Endothelial cell of umbilical vein (primary cell): ENCODE results near the gene RAPGEF3. TPM values are rescaled to one million over a fixed set of nuclear protein-coding genes. Genes with fewer than 3 reads are reported as not detected.

Experiments used
- BruUV-seq: library from RNA; stranded (reverse); fragments of 400-500 nt; replicated peaks from 2 replicates; lab custom pipeline; 2021; lab: Mats Ljungman, UMichigan
- CTCF ChIA-PET: fragments of 300-600, 350-600 bp; sonication (Branson Sonifier 250); formaldehyde crosslinking; loops from one replicate; lab custom pipeline; 2021; ENCODE audit warnings: antibody characterized with exemption, inconsistent platforms; lab: Charles Lee
- POLR2A ChIA-PET: fragments of 300-600, 350-600 bp; sonication (Branson Sonifier 250); formaldehyde crosslinking; loops from one replicate; lab custom pipeline; 2021; ENCODE audit warnings: antibody characterized with exemption, inconsistent platforms; lab: Charles Lee
- DNase-seq: peaks from one replicate; pipeline ENCODE4 v3.0.0-alpha.2; 2011; ENCODE audit warnings: low read depth, low spot score
- FAIRE-seq: peaks from 2 replicates; lab custom pipeline; 2011; peaks lifted over from hg19 to GRCh38; lab: Jason Lieb, UNC
- H2AFZ ChIP-seq: 2 replicates; pipeline ENCODE4 v1.6.0; 2012; ENCODE audit warnings: low read depth, low read length, control low read depth, inconsistent platforms
- H3K27ac ChIP-seq: 2 replicates; pipeline ENCODE4 v1.5.1; 2011; ENCODE audit warnings: low read depth, mild to moderate bottlenecking, control low read depth, low read length, moderate library complexity; ENCODE audit not compliant: insufficient read depth
- H3K27me3 ChIP-seq, 2 experiments: 2 replicates each; pipeline versions ENCODE4 v1.6.0 to v1.6.1; 2011; ENCODE audit warnings: low read length in 2 of 2, mixed read lengths in 1 of 2; ENCODE audit not compliant: control insufficient read depth in 2 of 2, insufficient read depth in 2 of 2
- H3K36me3 ChIP-seq, 2 experiments: 2 replicates in 1 of 2; 3 replicates in 1 of 2; pipeline ENCODE4 v1.5.1; 2011; ENCODE audit warnings: low read length in 2 of 2, mild to moderate bottlenecking in 1 of 2, moderate library complexity in 1 of 2; ENCODE audit not compliant: control insufficient read depth in 2 of 2, insufficient read depth in 2 of 2; ENCODE audit errors: extremely low read depth in 1 of 2
- H3K4me1 ChIP-seq: 3 replicates; pipeline ENCODE4 v1.5.1; 2011; ENCODE audit warnings: mild to moderate bottlenecking, low read length; ENCODE audit not compliant: control insufficient read depth, insufficient read depth; ENCODE audit errors: extremely low read depth
- H3K4me2 ChIP-seq: 2 replicates; pipeline ENCODE4 v1.6.1; 2011; ENCODE audit warnings: low read length, control low read depth, mixed read lengths; ENCODE audit not compliant: insufficient read depth
- H3K4me3 ChIP-seq, 3 experiments: fragments of 200-600 bp in 1 of 3; sonication (generic), shearing (Covaris generic) in 1 of 3; replicated peaks in 1 of 3; 2 replicates each; pipeline ENCODE4 v1.5.1; 2011 to 2016; ENCODE audit warnings: control low read depth in 3 of 3, low read length in 3 of 3, mild to moderate bottlenecking in 2 of 3, inconsistent platforms in 1 of 3, low read depth in 1 of 3, moderate library complexity in 1 of 3; ENCODE audit not compliant: insufficient read depth in 1 of 3
- H3K79me2 ChIP-seq: 2 replicates; pipeline ENCODE4 v1.6.0; 2012; ENCODE audit warnings: low read length, inconsistent platforms; ENCODE audit not compliant: control insufficient read depth, insufficient read depth
- H3K9ac ChIP-seq: replicated peaks from 2 replicates; pipeline ENCODE3; 2011; ENCODE audit warnings: low read length, control low read depth; ENCODE audit not compliant: insufficient read depth; ENCODE audit errors: extremely low read depth
- H3K9me1 ChIP-seq: replicated peaks from 3 replicates; pipeline ENCODE4 v1.6.0; 2011; ENCODE audit warnings: mild to moderate bottlenecking, low read length; ENCODE audit not compliant: control insufficient read depth, insufficient read depth; ENCODE audit errors: extremely low read depth
- H3K9me3 ChIP-seq: replicated peaks from 2 replicates; pipeline ENCODE4 v1.5.1; 2012; ENCODE audit warnings: low read length, inconsistent platforms; ENCODE audit not compliant: control insufficient read depth, insufficient read depth
- H4K20me1 ChIP-seq: replicated peaks from 2 replicates; pipeline ENCODE3; 2011; ENCODE audit warnings: mild to moderate bottlenecking, low read length; ENCODE audit not compliant: control insufficient read depth, insufficient read depth; ENCODE audit errors: extremely low read depth
- CTCF ChIP-seq, 2 donors: IDR thresholded peaks; 1 replicate in 1 of 2; 2 replicates in 1 of 2; pipeline ENCODE4 v1.5.1; 2011; ENCODE audit warnings: low read length in 2 of 2, mild to moderate bottlenecking in 2 of 2, moderate library complexity in 2 of 2, control low read depth in 1 of 2, inconsistent platforms in 1 of 2, low read depth in 1 of 2; ENCODE audit not compliant: insufficient read depth in 1 of 2; ENCODE audit errors: extremely low read depth in 1 of 2
- EZH2 ChIP-seq: IDR thresholded peaks from 2 replicates; pipeline ENCODE4 v1.6.1; 2012; ENCODE audit warnings: borderline replicate concordance, low read depth, mild to moderate bottlenecking, moderate library complexity, low read length, inconsistent platforms; ENCODE audit not compliant: severe bottlenecking
- FOS ChIP-seq: IDR thresholded peaks from 2 replicates; pipeline ENCODE4 v1.6.1; 2011; ENCODE audit warnings: mild to moderate bottlenecking, low read length, moderate library complexity, borderline replicate concordance; ENCODE audit not compliant: insufficient read depth
- GATA2 ChIP-seq: IDR thresholded peaks from 2 replicates; pipeline ENCODE4 v1.7.0; 2011; ENCODE audit warnings: low read depth, mild to moderate bottlenecking, moderate library complexity, mixed read lengths, low read length; ENCODE audit not compliant: insufficient read length, insufficient read depth
- JUN ChIP-seq: IDR thresholded peaks from 2 replicates; pipeline ENCODE4 v1.6.1; 2011; ENCODE audit warnings: borderline replicate concordance, low read depth; ENCODE audit not compliant: insufficient read length, insufficient read depth
- MAX ChIP-seq: IDR thresholded peaks from 2 replicates; pipeline ENCODE4 v1.6.1; 2011; ENCODE audit not compliant: insufficient read depth, insufficient read length
- MYC ChIP-seq: IDR thresholded peaks from one replicate; pipeline ENCODE4 v1.6.1; 2011; ENCODE audit warnings: mild to moderate bottlenecking, low read depth, low read length
- POLR2A ChIP-seq: IDR thresholded peaks from 2 replicates; pipeline ENCODE4 v1.6.1; 2012; ENCODE audit warnings: low read depth, mild to moderate bottlenecking, control low read depth, low read length
- POLR2AphosphoS5 ChIP-seq: IDR thresholded peaks from 2 replicates; pipeline ENCODE4 v1.6.1; 2012; ENCODE audit warnings: low read depth, mild to moderate bottlenecking, control low read depth, low read length, moderate library complexity; ENCODE audit not compliant: insufficient read depth
- dilution Hi-C: fragments of 300-500 bp; cut with MboI; formaldehyde crosslinking; loops from one replicate; pipeline ENCODE4 v1.15.0; 2019; ENCODE audit warnings: low sequenced_read_pairs; ENCODE audit not compliant: extremely low pct_ligation_motif_present
- intact Hi-C: fragments of 100-400 bp; cut with micrococcal nuclease; formaldehyde crosslinking; loops from one replicate; pipeline ENCODE4 v1.10.0; 2022
- polyA plus RNA-seq, 4 experiments: library from polyadenylated mRNA; depleted of rRNA in 3 of 4; stranded (reverse) in 3 of 4; unstranded in 1 of 4; fragments of >200 nt; gene quantifications; 2 replicates each; pipeline versions ENCODE4 v1.2.1 to v1.2.3, GENCODE V29; 2011 to 2012; ENCODE audit warnings: missing spikeins in 1 of 4
- total RNA-seq: library from RNA; stranded (reverse); gene quantifications from 2 replicates; pipeline ENCODE4 v1.2.3, GENCODE V29; 2021

RAPGEF3 gene
- total and polyA plus RNA-seq, 2 donors (not counting 3 experiments of a cell fraction or from before 2014, with no cell fraction given) = 34.5 to 55.1 TPM

GRCh38 chr12:47752121-47752520 is 6.6 kb downstream of the RAPGEF3 start:
- no peak overlapping the region for H3K27ac ChIP-seq
- no peak for TF ChIP-seq MAX
- TF ChIP-seq EZH2 = no peak
- TF ChIP-seq GATA2 = no peak
- TF ChIP-seq CTCF (IDR thresholded peaks at IDR 0.05; ENCODE audit: extremely low read depth in 1 of 2, insufficient read depth in 1 of 2, low read depth in 1 of 2, low read length in 2 of 2) = no peak
- no peak for TF ChIP-seq POLR2A
- TF ChIP-seq FOS = no peak
- no peak for TF ChIP-seq MYC
- no peak for TF ChIP-seq JUN
- no peak for TF ChIP-seq POLR2AphosphoS5
- H3K4me3 ChIP-seq = no peak overlapping the region
- intact Hi-C loops (no loop called here), dilution Hi-C loops (no loop called here)
- POLR2A ChIA-PET = no interaction called here
- no peaks in the 10 kb centered on the region for H4K20me1 ChIP-seq
- no peaks in the 10 kb centered on the region for H3K9me1 ChIP-seq
- no peak overlapping the region for H3K9ac ChIP-seq
- CTCF ChIA-PET = interaction anchor here (1.1 to 8.4 kb wide), 3 partner anchors 9 to 16 kb away, joined by 4 to 105 read pairs (median 5); no protein-coding TSS in a partner anchor
- no peaks in the 10 kb centered on the region for H3K27me3 ChIP-seq
- H3K79me2 ChIP-seq = peaks cover 23% of the 10 kb centered on the region
- peaks cover 45% of the 10 kb centered on the region for H3K4me1 ChIP-seq
- FAIRE-seq (no peak), DNase-seq (no peak)
- no peak overlapping the region for H2AFZ ChIP-seq
- no peak overlapping the region for H3K4me2 ChIP-seq
- no peaks in the 10 kb centered on the region for H3K9me3 ChIP-seq
- H3K36me3 ChIP-seq = peaks cover 6 to 43% of the 10 kb centered on the region in 2 experiments
- no TSS peak for BruUV-seq
